GM20000 (cell line): Measurements from ENCODE around the gene SLC23A2.

Experiments used
- DNase-seq: peaks from one replicate; pipeline ENCODE4 v3.0.0; 2012; ENCODE audit warnings: low spot score
- TF ChIP-seq, protein P1 (sequence below): IDR thresholded peaks from 2 replicates; pipeline ENCODE4 v1.5.1; 2012; ENCODE audit warnings: mild to moderate bottlenecking, control low read depth; ENCODE audit errors: extremely low read depth, missing control alignments

The SLC23A2 gene

DNA sequence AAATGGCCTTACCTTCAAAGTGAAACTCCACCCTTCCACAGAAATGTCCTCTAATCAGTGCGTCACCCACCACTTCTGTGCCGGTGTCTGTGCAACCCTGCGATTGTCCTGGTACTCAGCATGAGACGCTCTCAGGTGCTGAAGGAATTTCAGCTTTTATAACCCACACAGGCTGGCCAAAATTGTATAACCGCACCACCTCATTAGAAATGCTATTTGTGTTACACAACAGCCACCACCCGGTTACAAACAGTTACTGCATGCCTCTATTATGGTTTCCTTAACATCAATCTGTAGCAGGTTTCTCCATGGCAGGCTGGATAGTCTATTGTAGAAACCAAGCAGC is 51.5 kb downstream of the SLC23A2 start:
- TF ChIP-seq, protein P1, sequence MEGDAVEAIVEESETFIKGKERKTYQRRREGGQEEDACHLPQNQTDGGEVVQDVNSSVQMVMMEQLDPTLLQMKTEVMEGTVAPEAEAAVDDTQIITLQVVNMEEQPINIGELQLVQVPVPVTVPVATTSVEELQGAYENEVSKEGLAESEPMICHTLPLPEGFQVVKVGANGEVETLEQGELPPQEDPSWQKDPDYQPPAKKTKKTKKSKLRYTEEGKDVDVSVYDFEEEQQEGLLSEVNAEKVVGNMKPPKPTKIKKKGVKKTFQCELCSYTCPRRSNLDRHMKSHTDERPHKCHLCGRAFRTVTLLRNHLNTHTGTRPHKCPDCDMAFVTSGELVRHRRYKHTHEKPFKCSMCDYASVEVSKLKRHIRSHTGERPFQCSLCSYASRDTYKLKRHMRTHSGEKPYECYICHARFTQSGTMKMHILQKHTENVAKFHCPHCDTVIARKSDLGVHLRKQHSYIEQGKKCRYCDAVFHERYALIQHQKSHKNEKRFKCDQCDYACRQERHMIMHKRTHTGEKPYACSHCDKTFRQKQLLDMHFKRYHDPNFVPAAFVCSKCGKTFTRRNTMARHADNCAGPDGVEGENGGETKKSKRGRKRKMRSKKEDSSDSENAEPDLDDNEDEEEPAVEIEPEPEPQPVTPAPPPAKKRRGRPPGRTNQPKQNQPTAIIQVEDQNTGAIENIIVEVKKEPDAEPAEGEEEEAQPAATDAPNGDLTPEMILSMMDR = peak; percentile 19
- peak; percentile 44 for DNase-seq

DNA sequence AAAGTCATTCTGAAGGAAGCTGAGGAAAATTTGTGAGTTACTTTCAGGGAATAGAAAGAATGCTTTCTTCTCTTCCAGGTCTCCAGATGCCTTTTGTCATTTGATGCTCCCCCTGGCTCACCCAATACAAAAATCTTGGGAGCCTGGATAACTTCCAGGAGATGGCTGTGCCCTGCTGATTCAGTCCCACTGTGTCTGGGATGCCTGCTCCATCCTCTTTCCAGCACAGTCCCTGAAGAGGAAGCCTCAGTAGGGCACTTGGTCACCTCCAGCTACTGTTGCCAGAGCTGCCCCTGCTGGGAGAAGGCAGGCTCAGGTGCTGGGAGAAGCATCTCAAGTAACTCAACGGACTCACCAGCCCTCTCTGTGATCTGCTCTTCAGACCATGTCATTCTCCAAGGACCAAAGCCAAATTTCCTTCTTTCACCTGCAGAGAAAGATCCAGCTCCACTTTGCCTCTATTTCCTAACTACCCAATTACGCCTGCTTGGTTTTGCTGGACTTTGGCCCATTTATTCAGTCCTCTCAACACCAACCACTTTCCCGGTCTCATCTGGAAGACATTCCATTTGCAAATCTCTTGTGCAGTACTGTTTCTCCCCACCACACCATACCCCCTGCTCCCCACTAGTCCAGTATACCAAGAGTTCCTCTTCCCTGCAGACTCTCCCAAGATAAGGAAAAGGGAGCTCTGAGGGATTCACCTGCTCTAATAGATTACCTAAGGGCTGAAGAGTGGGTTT is 53.3 kb downstream of the SLC23A2 start:
- TF ChIP-seq, protein P1 = no peak
- no peak for DNase-seq

DNA sequence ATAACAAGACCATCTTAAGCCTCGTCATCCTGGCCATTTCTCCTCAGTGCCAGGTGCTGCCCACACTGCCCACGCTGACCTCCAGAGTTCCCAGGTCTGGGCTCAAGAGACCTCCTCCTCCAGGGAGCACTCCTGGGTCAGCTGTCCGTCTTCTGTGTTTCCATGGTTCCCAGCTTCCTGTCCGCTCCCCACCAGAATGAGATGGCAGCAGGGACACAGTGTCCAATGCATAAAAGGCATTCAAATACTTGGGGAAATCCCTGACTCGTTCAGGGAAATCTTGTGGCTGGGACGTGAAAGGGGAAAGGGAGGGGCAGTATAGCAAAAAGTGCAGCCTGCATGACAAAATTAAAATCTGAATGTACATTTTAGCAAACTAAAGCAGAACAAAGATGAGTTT is 54.3 kb downstream of the SLC23A2 start:
- TF ChIP-seq, protein P1 = no peak
- peak; percentile 67 for DNase-seq

DNA sequence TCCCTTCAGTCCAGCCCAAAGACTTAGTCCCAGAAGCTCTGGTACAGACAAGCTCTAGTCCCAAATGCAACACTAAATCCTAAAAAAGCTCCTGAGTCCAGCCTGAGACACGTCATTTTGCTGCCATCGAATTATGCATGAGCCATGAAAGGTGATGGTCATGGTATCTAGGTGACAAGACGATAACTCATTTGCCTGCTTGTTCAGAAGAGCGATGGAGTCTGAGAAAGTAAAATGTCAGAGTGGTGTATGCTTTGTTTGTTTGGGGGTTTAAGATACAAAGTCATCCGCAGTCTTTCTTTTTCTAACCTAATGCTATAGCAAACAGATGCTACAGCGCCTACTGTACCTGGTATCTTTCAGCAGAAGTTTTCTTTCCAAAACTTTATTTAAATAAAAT is 54.7 kb downstream of the SLC23A2 start:
- TF ChIP-seq, protein P1 = no peak
- DNase-seq = no peak

DNA sequence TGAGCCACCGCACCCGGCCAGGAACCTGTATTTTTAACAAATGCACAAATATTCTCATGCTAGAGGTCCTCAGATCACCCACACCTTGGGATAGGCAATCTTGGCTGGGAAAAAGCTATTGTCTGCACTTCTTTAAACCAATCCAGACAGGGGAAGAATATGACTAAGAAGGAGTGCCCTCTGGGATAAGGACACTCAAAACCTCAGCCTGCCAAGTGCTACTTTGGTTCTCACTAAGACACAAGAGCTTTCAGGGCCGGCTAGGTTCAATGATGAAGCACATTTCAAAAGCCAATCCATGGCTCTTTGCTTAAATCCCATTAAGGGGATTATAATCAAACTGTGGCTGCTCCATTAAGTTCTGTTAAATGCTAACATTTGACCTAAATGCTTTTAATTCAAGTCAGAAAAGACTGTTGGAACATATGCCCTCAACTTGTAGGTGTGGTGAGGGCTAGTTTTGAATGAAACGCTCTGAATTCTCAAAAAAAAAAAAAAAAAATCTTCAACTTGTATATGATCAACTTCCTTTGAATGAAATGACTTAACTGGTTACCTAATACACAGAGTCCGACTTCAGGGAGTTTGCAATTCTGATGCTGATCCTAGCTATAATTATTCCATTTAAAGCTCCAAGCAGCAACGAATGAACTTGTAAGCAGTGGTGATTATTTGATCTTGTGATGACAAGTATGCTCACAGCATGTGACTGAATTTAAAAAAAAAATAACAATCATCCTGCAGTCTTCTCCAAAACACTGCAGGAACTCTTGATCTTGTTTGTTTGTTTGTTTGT is 56.6 kb downstream of the SLC23A2 start:
- TF ChIP-seq, protein P1 = no peak
- DNase-seq = no peak

DNA sequence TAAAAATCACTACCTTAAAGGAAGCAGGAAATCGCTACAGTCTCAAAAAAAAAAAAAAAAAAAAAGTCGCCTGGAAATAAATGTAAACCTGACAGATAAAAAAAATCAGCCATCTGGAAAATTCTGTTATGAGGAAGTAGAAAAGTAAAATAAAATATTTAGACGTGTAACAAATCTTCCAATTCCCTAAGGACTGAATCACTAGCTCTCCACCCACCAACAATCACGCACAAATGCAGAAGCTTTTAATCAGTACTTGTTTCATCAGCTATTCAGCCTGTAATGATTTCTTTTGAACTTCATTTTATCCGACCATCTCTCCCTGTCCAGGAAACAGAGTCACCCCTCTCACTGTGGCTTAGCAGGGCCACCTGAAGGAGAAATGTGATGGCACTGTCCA is 59.0 kb downstream of the SLC23A2 start:
- DNase-seq = no peak

More for the DNA sequence above, 59.0 kb downstream of the SLC23A2 start:
- TF ChIP-seq, protein P1 = no peak
